HG03108 (cell line): Measurements from ENCODE around the gene BORCS6.
"Not testable (repeated sequence)": the region's sequence is repeated elsewhere in the genome, so short reads cannot be mapped to it uniquely, and the experiment has no call there.

ENCODE experiments used
- ATAC-seq: cut with Tn5 transposase; IDR thresholded peaks from one replicate; pipeline ENCODE4 v1.9.1; 2021; ENCODE audit warnings: moderate library complexity; ENCODE audit not compliant: unreplicated experiment

The BORCS6 gene

DNA sequence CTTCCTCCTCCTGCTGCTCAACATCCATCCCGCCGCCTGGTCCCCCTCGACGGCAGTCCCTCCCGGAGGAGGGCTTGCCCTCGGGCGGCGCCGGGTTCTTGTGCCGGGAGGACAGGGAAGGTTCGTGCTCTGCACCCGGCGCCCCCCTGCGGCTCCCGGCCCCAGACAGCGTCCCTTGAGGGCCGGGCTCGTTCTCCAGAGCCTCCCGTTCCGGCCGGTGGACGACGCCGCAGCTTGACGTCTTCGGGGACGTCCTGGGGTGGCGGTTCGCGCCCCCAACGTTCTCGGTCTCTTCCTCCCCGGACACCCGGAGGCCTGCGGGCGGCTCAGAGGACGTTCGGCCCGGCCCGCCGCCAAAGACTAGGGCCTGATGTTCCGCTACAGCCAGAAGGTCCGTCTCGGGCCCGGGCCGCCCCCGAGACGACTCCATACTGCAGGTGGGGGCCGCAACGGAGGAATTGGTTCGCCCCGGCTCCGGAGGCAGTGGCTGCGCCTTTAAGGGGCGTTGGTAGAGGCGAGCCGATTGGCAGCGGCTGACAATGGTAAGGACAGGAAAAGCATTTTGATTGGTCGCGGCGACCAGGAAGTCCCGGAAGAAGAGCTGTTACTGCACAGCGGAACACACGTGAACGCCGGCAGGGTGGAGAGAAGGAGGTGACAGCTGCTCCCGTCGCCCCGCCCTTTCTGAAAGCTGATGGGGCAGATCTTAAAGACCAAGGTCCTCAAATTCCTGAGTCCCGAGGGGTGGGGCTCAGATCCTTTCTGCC, at the start of gene BORCS6:
BORCS6 (minus strand) TSS at position 470 of the 767 bp plus-strand sequence; CDS start at position 430, 40 bp downstream.
- ATAC-seq: peak; percentile 42

DNA sequence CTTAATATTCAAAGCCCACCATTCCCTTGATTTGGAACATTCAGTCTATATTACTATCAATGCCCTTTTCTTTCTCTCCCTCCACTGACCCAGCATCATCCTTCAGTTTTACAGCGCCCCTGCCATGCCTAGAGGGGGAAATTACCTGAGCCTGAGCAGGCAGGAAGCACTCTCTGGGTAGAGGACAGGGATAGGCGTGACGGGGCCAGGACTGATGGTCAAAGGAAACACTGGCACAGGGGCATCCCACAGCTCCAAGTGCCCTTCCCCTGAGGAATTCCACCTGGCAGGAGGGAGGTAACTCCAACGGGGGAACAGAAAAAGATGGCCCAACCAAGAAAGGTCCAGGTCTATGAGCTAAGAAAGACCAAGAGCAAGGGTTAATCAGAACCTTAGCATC, 47.9 kb upstream of the BORCS6 start:
- ATAC-seq: no peak

DNA sequence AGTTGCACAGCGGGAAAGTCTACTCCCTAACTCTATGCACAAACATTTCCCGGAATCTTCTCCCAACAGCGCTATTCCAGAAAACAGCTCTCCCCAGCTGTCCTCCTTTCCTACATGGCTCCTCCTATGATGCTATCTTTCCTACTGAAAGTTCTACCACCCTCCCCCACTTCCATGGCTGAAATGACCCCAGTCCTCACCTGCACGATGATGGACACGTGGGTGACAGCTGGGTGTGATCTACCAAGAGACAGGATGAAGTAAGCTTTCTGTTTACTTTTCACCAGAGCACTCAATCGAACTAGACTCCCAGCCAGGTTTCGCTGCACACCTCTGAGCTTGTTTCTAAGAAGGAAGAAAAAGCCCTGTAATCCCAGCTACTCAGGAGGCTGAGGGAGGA, 47.2 kb upstream of the BORCS6 start:
- ATAC-seq: no peak

DNA sequence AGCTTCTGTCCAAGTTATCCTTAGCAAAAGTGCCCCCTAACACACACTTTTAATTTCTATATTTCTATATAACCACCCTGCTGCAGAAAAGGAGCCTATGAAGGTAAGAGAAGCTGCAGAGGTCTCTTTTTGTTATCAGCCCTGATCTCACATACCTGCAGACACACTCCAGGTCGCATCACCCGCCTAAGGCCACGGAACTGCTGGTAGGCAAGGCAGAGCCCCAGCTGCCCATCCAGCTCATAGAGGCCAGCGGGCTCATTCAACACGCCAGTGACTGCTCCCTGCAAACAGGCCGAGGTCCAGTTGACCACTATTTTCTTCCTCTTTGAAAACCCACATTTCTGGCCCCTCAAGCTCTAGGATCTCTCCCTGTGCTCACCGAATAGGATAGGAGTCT, 45.7 kb upstream of the BORCS6 start:
- no peak for ATAC-seq

DNA sequence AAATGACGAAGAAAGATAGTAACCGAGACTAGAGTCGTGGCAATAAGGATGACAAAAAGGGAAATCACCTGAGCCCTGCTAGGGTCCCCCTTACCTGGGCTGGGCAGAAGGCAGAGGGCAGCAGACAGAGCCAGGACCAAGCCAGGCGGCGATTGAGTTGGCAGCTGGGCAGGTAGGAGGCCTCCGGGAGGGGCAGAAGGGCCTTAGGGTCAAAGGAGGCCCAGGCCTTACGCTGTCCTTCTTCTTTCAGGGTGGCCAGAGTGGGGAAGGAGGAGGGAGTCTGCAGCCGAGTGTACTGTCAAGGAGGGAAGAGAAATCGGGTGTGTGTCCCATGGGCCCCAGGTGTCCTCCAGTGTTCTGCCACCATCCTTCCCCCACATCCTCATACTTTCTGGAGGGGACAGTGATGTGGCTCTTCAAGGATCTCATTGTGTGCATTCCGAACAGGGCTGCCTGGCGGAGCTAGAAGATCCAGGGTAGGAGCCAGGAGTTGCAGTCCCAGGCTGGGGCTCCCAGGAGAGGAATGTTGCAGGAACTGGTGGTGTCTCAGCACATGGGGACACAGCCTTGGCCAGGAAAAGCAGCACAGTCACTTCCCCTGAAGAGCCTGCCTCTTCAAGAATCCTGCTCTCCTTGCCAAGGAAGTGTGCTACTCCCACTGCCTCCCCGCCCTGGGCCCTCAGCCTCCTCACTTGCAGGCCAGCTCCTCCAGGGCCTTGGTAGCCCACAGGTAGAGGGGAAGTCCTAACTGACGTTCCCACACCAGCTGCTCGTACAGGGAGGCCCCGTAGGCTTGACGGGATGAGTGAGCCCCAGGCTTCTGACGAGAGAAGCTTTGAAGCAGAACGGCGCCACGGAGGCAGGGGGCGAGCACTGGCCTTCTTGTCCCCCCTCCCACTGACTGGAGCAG, 44.6 kb upstream of the BORCS6 start:
- no peak for ATAC-seq

DNA sequence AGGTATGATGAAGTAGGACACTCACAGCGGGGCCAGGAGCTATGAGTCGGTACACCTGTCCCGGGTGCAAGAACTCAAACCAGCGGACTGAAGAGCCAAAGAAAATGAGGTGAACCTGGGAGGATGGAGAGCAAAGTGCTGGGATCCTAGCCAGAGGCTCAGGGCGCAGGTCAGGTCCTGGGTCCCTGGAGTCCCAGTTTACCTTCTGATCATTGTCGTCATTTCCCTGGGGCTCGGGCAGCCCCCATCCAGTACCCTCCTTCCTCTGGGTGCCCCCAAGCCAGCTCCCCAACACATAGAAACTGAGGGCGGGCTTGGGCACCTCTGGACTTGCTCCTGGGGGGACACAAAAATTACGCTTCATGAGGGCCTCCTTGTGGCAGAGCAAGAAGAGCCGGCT, 41.7 kb upstream of the BORCS6 start:
- no peak for ATAC-seq

DNA sequence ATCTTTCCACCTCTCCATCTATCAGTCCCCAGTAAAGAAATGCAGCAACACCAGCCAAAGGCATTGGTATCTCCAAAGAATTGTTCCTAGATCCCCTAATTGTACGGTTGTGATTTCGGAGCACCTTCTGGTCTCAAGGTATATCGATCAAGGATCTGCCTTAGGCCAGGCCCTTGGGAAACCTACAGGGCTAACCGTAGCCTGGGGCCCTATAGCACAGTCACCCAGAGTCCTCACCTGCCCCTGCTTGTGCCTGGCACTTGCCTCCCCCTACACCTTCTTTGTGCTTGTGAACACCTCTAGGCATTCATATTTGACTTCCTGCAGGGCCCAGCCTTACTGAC, 37.2 kb upstream of the BORCS6 start:
- ATAC-seq: no peak

DNA sequence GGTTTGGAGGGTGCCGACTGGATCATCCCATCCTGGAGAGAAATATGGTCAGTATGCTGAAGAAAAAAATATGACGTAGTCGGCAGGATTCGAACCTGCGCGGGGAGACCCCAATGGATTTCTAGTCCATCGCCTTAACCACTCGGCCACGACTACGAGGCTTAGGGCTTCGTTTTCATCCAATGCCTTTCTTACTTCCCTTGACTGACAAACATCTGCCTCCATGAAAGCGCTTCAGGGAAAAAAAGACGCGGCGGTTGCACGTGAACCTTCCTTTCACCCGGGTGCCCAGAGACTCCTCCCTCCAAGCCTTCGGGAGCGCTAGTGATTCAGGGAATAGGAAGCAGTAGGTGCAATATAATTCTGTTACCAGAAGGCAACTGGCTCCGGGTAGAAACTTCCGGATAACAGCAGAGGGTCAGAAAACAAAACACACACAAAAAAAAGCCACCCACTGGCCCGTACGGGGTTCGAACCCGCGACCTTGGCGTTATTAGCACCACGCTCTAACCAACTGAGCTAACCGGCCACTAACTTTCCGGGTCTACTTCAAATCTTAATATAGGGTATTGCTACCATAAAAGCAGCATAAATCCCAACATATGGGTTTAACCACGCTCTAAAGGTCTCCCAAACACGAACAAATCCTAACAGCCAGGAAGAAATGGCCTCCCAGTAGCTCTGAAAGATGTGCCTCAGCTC, 36.7 kb upstream of the BORCS6 start:
- no peak for ATAC-seq

DNA sequence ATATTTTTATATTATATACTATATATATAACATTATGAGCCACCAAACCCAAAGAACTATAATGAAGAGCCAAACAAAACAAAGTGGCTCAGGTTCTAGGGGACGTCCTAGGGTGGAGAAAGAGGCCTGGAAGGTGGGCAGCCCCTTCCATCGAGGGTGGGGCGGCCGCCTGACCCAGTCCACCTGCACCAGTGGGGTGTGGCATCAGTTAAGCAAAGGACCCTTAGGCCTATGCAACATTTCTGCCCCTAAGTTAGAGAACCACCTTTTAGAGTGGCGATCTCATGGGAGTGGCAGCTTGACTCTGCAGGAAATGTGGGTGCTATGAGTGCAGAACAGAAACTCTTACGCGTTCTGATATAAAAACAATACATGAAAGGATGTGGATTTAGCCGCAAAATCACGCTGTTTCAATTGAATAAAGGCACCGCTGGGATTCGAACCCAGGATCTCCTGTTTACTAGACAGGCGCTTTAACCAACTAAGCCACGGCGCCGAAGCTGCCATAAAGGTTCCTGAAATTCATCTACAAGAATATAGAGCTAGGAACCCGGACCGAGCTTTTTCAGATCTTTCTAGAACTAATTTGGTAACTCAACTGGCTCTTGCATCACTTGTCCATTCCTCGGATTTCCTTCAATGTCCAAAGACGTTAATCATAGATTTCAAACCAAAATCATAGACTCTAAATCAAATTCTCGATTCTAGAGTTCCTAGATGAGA, 36.0 kb upstream of the BORCS6 start:
- ATAC-seq: no peak

DNA sequence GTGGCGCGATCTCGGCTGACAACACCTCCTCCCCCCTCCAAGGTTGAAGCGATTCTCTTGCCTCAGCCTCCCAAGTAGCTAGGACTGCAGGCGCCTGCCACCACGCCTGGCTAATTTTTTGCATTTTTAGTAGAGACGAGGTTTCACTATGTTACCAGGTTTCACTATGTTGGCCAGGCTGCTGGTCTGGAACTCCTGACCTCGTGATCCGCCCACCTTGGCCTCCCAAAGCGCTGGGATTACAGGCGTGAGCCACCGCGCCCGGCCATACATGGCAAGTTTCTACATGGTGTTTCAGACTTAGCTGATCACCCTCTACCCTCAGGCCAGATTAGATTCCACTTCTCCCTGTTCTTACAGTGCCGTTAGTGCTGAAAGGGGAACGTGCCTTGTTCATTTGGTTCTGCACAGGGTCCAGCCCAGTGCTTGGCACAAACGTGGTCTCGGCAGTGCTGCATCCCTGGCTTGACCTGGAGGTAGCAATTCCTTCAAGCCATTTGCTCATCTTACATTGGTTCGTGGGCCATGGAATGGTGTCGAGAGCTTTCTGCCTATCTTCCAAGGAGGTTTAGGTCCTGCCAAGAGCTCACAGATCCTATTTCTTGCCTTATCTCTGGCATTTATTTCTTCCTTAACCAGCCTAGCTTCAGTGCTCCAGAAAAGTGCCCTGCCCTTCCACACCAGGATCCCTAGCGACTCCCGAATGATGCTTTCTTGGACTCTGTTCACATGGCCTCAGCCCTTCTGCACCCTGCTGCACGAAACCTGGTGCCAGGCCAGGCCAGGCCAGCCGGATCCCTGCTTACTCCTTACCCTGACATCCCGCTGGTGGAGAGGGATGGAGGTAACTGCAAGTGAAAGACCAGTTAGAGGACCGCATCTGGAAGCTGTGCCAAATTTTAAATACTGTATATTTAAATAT, 35.2 kb upstream of the BORCS6 start:
- ATAC-seq: no peak

DNA sequence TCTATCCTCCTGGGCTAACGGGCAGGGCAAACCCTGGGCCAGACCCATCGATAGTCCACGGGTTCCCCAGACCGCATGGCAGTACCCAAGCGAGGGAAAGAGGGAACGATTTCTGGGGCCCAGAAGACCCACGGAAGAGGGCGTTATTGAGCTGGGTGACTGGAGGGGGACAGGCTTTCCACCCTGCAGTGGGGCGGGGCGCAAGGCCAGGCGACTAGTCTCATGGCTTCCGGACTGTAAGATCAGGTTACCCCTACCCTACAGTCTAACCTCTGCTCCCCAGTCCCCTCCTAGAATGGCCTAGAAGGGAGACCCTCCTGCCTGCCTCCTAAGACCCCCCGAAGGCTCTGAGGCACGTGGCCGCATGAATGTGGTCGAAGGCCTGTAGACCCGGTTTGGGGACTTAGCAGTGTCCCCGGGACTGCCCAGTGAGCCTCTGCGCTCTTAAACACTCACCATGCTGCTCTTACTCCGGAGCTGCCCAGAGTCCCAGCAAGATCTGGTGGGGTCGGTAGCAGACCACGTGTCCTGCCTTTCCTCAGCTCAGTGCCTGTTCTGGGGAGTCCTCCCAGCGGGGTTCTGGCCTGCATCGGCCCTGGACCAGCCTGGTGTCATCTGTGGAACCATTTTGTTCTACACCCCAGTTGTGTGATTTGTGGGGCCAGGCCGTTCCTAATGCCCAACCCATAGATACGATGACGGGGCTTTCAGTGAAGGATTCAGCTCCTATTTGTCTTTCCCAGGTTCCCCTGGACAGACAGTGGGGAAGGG, 33.6 kb upstream of the BORCS6 start:
- no peak for ATAC-seq

DNA sequence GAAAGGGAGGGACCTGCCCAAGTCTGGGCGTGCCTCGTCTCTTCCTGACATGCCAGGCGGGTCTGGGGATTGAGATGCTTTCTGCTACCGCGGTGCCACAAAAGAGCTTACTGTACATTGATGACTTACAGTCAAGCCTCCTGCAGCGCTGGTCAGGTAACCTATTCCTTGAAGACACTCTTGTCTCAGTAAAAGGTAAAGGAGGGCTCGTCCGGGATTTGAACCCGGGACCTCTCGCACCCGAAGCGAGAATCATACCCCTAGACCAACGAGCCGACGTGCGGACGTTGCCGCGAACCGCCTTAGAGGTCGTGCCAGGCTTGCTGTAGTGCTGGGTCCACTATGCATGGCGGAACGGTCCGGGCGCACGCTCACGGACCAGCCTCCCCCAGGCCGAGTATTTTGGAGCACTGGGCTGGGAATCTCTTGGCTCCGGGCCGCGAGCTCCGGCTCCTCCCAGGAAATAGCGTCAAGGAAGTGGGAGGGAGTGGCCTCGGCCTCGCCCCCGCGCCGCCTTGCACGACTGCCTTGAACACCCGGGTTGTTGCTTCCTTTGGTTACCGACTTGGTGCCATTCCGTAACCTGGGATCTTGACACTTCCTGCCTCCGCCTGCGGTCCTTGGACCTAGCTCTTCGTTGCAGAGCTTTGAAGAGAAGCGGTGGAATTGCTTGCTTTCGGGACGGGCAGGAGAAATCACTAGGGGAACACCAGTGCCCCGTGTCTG, 32.8 kb upstream of the BORCS6 start:
- peak; percentile 33 for ATAC-seq

DNA sequence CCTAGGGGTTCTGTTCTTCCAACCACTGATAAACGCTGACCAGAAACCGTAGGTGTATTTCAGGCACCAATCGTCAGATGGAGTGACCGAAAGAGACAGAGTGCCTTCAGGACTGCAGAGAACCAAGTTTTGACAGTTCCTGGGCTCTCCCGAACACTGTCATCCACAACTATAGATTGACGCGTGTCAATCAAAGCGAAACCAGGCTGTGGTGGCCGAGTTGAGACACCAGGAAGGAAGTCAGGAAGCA, 32.3 kb upstream of the BORCS6 start:
- ATAC-seq: peak; percentile 26

DNA sequence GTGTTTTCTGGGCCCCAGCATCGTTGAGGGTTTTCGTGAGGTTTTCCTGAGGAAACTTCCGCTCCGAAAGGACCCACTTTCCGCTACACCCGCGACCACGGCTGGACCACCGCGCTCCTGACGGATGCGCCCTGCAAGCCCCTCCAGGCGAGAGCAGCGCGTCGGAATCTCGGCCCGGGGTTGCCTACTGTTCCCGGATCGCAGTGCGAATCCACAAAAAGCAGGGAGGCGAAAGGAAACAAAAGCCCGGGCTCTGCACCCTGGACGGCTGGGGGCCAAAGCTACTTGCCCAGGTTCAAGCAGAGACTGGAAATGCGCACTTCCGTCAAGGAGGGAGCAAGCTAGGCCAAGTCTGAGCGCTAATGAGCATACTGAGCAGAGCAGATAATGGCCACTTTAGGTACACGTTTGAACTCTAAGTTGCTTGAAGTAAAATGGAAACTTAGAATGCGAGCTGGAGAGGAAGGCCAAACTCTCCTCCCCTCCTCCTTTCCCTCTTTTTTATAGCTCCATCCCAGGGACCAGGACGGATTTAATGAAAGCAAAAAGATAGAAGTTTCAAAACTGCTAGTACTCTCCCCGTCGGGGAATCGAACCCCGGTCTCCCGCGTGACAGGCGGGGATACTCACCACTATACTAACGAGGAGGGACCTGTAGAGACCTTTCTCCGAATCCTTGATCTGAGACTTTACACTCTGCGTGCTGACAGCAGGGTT, 31.8 kb upstream of the BORCS6 start:
- peak; percentile 34 for ATAC-seq

DNA sequence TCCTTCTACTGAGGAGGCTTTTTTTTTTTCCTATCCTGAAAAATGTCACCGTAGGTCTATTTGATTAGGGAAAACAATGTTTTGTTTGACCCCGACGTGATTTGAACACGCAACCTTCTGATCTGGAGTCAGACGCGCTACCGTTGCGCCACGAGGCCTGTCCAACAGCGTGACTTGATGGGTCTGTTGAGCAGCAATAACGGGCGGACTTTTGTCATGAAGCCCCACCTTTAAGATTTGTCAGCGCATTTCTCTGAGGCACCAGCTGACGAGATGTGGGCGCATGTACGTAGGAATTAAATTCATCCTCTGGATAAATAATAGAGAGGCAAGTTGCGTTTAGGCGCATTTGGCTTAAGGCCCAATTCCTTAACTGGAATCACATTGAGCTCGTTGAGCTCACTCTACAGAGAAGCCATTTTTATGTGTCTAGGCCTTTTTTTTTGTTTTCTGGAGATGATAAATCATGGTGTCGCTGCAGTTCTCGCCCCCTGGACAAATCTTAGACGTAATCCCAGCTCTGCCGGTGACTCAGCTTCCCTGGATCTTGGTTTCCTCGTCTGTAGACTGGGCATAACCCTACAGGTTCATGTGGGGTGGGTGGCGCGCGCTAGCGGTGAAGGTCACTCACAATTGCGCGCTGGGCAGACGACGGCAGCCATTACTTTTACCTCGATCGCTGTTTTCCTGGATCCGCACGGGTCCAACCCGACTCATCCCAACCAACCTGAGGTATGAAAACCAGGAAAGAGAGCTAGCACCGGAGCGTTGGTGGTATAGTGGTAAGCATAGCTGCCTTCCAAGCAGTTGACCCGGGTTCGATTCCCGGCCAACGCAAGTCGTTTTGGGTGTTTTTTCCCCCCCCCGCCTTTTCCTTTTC, 31.0 kb upstream of the BORCS6 start:
- ATAC-seq: no peak

DNA sequence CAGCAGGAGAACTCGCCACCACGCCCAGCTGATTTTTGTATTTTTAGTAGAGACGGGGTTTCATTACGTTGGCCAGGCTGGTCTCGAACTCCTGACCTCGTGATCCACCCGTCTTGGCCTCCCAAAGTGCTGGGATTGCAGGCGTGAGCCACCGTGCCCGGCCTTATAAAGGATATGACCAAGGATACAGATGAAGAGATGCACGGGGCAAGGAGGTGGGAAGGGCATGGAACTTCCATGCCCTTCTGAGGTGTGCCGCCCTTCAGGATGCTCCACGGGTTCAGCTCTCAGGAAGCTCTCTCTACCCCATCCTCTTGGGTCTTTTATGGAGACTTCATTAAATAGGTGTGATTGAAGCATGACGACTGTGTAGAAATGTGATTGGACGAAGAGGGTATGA, 24.0 kb upstream of the BORCS6 start:
- ATAC-seq: not testable (repeated sequence)
